ENCODE results near the gene ANO10.
"Not testable (repeated sequence)": the region's sequence is repeated elsewhere in the genome, so short reads cannot be mapped to it uniquely, and the experiment has no call there.

ANO10 gene

DNA sequence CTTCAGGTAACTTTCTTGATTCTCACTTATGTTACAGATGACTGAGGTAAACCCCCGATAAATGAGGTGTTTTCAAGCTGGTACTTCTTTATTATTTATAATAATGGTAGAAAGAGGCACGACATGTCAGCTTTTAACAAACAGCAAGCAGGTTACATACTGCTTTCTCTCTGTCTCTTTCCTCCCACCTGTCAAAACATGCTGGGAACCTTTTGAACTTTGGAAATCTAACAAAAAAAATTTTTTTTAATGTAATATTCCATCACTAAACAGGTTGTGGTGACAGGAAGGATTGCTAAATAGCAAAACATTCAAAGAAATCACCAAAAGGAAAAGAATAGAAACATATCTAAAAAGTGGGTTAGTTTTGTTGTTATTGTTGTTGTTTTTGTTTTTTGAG lies 48.2 kb downstream of the ANO10 start:
- DNase-seq: no peak

DNA sequence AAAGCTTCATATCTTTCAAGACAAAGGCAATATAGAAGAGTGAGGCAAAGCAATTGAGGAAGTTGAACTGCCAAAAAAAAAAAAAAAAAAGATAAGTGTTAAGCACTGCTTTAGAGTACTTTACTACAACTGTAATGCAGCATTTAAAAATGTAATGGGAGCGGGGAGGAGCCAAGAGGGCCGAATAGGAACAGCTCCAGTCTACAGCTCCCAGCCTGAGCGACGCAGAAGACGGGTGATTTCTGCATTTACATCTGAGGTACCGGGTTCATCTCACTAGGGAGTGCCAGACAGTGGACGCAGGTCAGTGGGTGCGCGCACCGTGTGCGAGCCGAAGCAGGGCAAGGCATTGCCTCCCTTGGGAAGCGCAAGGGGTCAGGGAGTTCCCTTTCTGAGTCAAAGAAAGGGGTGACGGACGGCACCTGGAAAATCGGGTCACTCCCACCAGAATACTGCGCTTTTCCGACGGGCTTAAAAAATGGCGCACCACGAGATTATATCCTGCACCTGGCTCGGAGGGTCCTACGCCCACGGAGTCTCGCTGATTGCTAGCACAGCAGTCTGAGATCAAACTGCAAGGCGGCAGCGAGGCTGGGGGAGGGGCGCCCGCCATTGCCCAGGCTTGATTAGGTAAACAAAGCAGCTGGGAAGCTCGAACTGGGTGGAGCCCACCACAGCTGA lies 56.0 kb downstream of the ANO10 start:
- not testable (repeated sequence) for DNase-seq

DNA sequence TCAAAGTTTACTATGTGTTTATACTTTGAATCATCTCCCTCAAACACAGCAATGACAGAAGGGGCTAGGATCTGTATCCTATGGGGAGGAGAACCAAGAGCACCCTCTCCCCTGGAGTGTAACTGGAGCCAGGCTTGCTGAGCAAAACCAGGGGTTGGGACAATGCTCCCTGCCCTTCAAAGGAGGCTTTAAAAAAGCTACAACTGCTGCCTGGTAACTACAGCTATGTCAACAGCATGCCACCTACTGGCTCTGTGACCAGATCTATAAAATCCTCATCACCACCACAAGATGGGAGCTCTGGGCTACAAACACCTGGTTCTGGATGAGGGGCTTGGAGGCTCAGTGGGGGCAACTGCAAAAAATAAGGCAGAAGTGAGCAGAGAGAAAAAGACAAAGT lies 61.9 kb downstream of the ANO10 start:
- no peak for DNase-seq

DNA sequence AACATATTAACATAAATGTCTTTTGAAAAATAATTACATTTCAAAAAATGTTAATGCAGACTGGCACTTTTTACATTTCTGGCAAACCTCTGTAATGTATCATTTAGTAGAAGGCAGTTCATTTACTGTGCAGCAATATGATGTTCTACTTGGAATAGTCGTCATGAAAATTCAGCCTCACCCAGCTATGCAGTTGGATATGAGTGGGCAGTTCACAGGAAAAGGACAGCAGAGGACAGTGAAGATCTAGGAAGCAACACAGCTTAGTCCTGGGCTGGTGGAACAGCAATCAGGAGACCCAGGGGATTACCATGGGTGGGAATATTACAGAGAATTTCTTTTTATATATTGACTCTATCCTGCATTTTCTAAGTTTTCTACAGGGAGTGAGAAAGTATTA lies 63.6 kb downstream of the ANO10 start:
- no peak for DNase-seq

DNA sequence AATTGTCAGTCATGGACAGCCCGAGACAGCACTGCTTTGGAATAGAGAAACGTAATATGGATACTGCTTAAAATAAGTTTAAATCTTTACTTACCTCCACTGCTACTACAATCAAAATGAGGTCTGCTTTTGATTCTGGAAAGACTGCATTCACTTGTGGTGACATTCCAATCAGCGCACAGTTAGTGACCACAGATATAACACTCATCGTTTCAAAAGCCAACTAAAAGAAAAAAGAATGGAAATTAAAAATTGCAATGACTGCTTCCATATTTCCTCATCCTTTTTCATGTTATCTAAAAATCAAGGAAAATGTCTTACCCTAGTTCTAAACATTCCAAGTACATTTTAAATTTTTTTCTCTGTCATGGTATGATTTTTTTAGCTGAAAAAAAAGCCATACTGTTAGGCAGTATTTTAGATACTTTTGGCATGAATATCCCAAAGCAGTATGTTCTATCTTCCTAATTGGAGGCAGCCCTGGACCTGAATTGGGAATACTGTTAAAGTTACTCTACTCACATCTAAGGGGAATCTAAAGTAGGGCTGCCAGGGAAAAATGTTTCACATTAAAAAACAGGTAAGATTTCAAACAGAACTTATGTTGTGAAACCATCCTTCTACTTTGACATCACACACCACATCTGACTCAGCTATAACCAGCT lies 72.1 kb downstream of the ANO10 start:
- no peak for DNase-seq

DNA sequence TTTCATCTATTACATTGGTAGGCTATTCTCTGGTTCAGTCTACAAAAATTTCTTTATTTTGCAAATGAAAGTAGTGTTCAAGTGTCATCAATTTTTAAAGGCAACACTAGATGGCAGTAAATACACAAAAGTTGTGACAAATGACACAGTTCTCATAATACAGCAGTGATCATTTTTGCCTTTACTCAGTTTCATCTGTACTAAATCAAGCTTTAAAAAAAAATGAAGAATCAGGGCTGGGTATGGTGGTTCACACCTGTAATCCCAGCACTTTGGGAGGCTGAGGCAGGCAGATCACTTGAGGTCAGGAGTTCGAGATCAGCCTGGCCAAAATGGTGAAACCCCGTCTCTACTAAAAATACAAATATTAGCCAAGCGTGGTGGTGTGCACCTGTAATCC lies 77.5 kb downstream of the ANO10 start:
- DNase-seq: peak in 1 of 2 experiments; percentile 64

DNA sequence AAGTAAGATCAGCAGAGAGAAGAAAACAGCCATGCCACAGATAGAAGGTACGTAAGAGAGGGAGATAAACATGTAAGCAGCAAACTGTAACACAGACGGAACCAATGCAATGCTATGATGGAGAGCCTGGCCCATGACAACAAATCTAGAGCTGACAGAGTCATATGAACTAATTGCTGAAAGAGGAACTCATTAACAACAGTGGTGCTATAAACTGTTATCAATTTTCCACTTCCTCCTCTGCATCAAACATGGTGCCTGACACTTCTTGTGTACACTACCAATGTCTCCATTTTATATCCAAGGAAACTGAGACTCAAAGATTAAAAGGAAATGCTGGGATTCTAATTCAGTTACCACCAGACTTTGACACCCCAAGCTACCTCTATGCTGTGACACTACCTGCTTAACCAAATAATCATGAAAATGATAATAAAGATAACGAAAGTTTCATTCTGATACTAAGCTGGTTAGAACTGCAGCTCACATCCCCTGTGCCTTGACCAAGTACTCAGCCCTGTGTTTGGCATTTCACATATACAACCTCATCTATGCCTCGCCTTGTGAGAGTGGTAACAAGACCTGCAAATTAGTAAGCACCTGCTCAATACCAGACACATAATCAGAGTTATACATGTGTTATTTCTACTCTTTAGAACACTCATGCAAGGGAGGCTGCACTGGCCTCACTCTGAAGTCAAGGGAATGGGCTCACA lies 79.3 kb downstream of the ANO10 start:
- no peak for DNase-seq

DNA sequence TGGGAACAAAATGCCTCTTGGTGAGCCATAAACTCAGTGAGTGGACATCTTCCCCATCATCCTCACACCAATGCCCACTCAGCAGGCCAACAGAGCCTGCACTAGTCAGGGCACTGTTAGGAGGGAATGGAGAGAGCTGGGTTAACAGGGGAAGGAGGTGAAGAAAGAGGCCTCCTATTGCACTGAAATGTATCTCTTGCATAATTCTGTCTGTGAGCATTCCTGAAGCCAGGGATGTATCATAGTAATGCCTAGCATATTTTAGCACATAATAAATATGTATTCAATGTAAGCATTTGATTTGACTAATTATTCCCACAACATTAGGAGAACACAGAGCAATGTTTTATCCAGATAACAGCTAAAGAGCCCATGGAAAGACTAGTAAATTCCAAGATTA lies 81.2 kb downstream of the ANO10 start:
- no peak for DNase-seq

DNA sequence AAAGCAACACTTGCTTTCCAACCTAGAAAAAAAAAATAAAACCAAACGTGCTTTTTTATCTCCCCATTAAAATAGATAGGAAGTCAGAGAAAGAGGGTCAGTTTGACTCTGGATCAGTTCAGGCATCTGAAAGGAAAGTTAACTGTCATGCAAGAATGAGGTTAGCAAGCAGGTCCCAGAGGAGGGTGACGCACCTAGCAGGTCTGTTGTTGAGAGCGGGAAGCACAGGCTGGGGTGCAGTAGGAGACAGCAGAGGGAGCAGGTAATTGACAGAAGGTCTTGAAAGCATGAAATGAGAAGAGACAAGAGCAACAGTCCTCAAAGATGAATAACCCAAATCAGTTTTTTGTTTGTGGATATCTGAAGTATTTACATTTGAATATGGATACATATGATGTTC lies 82.5 kb downstream of the ANO10 start:
- no peak for DNase-seq

DNA sequence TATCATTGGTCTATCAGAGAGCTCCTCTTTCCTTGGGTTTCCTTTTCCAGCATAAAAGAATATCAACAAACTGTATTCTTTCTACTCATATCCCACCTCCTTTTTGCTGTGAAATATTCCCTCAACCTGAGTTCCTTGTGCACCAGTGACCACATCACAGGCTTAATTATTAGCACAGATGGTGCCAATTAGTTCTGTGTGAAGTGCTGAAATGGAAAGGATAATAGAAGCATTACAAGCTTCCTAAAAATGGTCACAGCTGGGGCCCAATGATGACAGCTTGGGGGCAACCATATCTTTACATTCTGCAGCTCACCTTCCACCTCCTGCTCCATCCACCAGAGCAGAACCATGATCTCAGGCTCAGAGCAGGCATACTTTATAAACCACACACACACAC lies 84.6 kb downstream of the ANO10 start:
- peak; percentile 93 to 97 for DNase-seq

DNA sequence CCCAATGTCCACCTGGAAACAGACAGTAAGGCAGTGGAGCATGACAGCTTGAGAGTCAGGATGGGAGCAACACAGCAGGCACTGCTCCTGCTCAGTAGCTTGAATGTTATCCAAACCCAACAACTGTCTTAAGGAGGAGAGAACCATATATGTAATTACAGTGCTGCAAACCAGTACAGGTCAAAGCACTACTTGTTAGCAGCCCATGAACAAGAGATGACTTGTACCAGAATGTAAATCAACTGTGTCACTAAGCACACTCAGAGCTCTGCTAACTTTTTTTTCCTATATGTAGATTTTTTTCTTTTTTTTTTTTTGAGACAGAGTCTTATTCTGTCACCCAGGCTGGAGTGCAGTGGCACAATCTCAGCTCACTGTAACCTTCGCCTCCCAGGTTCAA lies 87.1 kb downstream of the ANO10 start:
- DNase-seq: peak in 1 of 2 experiments; percentile 61

DNA sequence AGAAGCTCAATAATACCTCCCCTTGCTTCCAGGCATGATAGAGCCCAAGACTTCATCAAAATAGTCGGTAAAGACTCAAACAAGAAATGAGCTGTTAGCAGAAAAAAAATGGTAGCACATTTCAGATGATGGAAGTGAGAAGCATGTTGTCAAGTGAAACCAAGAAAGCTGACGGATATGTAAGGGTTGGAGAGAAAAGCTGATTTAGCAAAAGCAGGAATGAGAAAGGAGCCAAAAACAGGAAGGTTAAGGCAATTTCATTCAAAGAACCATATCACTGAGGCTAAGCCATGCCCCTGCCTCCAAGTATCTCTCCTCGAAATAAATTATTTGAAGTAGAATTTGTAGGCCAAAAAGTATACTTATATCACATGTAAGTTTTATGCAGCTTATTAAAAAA lies 88.8 kb downstream of the ANO10 start:
- no peak for DNase-seq

DNA sequence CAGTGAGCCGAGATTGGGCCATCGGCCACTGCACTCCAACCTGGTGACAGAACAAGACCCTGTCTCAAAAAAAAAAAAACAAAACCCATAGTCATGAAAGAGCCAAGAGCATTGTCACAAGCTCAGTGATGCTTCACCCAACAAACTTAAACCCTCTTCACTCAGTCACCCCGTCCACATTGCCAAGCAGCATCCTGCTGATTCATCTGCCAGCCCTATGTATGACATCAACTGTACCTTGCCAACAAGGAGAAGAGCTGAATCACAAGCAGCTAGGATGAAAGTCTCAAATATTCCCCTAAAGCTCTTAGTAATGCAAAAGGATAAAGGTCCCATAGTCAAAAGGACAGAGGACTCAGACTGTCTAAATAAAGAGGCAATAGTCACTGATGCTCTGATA lies 90.0 kb downstream of the ANO10 start:
- no peak for DNase-seq

DNA sequence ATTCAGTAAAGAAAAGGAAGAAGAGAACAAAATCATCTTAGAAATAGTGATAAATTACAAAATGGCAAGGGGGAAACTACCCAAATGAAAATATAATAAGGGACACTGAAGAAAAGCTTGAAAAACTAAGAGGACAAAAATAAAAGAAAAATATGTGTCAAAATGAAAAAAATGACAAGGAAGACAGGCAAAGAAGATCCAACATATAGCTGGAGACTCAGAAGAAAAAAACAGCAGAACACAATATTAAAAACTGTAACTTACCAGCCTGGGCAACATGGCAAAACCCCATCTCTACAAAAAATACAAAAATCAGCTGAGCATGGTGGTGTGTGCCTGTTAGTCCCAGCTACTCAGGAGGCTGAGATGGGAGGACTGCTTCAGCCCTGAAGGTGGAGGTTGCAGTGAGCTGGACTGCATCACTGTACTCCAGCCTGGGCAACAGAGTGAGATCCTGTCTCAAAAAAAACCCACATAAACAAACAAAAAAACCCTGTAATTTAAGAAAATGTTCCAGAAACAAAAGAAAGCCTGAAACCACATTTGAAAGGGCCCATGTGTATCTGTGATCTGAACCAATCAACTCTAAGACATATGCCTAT lies 93.2 kb downstream of the ANO10 start:
- no peak for DNase-seq

DNA sequence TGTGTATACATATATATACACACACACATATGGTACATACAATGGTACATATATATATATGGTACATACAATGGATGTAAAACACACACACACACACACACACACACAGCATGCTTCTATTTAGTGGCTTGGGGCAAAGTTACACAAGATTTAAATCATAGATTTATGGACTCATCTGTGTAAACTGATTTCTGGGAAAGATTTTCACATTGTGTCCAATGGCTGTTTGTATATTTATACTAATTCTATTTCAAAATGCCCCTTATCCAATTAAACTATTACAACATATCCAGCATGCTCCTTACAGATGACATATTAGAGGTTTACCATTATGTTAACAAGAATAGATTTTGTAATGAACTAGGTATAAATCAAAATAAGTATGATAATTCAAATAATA lies 94.9 kb downstream of the ANO10 start:
- no peak for DNase-seq

DNA sequence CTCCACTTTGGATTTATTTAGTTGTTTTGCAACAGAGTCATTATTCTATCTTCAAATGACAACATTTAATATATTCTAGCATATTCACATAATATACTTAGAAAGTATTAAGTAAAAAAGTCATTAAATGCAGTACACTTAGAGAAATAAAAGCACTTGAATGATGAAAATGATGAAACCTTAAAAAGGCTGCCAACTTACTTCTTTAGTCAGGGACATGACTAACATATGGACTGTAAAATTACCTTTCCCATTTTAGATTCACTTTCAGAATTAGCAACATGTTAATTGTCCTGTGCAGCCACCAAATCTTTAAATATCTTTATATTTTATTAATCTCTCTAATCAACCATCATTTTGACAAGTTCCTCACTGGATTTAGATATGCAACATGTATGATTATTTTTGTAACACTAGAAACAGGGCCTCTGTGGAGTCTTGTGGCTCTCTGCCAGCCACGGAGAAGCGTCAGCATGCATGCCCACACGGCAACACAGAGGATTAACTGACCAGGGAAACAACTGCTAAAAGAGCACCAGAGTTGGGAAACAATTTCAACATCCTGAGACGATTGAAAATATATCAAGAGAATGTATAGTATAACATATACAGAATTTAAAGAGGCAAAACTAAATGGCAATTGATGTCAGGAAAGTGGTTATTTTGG lies 95.7 kb downstream of the ANO10 start:
- peak in 1 of 2 experiments; percentile 11 for DNase-seq

DNA sequence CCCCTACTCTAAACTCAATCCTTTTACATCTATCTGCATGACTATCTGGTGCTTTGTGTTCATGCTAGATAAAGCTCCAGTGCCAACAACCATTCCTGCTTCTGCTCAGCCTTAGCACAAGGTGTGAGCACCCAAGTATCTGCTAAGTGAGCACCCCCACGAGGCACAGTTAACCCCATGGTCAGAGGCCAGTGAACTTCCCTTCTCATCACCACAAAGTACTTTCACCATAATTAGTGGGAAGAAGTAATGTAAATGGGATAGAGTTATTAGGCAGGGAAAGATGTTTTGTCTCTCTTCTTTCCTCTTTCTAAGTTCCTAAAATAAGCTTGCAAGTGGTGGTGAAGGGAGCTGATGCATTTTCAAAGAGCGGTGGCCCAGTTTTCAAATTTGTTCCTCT lies 96.4 kb downstream of the ANO10 start:
- no peak for DNase-seq

DNA sequence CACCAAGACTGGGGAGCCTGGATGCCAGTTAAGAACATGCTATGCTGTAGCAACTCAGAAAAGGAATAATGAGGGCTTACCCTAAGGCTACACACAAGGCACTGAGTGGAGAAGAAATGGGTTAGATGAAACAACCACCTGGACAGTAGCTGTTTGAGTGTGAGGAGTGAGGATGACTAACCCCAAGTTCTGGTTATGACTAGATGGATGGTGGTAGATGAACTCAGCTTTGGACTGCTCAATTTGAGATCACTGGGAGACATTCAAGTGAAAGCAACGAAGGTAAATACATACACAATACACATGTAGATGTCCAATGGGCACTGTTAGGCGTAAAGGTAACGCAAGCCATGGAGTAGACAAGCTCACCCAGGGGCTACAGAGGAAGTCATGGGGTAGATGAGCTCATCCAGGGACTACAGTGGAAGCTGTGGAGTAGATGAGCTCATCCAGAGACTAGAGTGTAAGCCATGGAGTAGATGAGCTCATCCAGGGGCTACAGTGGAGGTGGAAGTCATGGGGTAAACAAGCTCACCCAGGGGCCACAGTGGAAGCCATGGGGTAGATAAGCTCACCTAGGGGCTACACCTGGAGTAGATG lies 98.3 kb downstream of the ANO10 start:
- no peak for DNase-seq

DNA sequence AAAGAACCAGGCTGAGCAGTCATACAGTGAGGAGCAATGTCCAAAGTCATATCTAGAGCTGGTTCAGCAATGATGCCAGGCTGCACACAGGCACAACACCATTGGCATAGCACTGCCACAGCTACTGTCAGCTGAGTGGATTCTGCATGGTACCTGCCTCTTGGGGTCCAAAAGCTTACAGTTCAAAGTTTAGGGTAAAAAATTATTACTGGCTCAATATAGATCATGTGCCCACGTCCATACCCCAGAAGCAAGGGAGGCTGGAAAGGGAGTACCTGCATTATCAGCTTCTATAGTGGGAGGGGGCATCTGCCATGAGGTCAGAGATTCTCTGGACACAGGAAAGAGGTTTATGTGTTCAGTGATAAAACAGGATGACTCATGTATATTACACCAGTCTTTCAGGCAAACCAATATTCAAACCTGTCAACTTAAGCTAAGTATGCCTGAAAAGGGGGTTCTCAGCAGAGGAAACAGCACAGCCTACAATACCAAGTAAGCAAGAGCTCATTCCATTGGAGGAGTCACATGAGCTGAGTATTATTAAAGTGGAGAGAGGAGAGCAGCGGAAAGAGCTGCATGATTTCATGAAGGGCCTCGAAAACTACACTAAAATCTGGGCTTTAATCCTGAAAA lies 99.0 kb downstream of the ANO10 start:
- no peak for DNase-seq

DNA sequence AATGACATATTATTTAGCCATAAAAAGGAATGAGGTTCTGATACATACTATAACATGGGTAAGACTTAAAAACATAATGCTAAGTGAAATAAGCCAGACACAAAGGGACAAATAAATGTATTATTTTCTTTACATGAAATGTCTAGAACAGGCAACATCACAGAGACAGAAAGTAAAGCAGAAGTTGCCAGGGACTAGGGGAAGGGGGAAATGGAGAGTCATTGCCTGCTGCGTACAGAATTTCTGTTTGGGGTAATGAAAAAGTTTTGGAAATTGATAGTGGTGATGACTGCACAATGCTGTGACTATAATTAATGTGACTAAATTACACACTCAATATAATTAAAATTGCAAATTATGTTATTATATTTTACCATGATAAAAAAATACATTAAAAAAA lies 99.9 kb downstream of the ANO10 start:
- no peak for DNase-seq

DNA sequence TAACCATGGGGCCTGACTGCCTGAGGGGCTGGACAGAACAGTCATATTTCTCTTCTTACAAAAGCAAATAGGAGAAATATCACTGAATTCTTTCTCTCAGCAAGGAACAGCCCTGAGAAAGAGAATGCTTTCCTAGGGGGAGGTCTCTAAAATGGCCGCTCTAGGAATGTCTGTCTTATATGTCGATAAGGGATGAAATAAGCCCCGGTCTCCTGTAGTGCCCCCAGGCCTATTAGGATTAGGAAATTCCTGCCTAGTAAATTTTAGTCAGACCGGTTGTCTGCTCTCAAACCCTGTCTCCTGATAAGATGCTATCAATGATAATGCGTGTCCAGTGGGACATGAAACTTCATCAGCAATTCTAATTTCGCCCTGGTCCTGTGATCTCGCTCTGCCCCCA lies 103.3 kb downstream of the ANO10 start:
- DNase-seq: not testable (repeated sequence)

DNA sequence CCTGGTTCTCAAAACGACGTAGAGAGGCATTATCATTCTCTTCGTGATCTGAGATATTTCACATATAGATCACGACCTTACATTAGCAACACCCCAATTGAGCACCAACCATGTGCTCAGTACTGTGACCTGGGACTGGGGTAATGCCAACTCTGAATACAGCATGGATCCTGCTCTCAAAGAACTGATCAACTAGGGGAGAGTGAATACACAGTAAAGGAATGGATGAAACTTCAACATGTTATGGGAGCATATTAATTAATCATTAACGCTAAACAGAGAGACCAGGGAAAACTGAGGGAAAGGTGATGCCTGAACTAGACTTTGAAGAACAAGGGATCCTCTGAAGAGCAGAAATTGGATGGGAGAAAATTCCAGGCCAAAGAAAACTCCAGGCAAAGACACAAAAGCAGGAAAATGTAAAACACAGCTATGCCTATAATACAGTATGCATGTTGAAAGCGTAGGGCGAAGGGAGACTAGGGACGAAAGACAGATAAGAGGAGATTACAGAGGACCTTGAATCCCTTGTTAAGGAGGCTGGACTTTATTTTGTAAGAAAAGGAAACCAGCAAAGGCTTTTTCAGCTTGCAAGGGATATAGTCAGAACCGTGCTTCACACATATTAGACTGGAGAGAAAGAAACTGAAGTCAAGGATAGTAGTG lies 105.7 kb downstream of the ANO10 start:
- DNase-seq: no peak
